CD4-positive, alpha-beta T cell treated with Interferon gamma for 1 hour (primary cell): ENCODE results near the gene PVALEF.

Experiments
- DNase-seq: peaks from one replicate; pipeline ENCODE4 v3.0.0-alpha.2; 2020

PVALEF gene

DNA sequence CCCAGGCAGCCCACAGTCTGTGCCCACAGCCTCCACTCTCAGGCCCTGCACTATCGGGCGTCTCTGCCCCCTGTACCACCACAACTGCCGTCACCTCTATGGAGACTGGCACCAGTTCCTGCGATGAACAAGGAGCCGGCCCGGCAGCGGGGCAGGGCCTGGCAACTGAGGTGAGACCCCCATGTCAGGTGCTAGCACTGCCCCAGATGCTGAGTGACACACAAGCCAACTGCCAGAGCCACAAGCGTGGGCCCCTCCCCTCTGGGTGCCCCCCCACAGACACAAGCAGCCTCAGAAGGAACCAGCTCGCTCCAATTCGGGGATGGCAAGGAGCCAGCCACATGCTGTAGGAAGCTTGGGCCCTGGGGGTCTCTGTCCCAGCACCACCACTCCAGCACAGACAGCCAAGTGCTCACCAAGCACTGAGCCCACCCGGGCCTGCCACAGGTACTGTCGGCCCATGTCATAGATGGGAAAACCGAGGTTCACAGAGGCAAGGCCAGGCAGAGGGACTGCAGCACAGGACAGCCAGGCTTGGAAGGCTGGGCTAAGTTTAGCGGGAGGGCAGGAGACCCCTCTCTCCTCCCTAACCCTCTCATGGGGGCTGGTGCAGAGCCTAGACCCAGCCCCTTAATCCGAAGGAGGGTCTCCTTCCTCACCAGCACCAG is 1.5 kb upstream of the PVALEF start:
- DNase-seq, result no peak

DNA sequence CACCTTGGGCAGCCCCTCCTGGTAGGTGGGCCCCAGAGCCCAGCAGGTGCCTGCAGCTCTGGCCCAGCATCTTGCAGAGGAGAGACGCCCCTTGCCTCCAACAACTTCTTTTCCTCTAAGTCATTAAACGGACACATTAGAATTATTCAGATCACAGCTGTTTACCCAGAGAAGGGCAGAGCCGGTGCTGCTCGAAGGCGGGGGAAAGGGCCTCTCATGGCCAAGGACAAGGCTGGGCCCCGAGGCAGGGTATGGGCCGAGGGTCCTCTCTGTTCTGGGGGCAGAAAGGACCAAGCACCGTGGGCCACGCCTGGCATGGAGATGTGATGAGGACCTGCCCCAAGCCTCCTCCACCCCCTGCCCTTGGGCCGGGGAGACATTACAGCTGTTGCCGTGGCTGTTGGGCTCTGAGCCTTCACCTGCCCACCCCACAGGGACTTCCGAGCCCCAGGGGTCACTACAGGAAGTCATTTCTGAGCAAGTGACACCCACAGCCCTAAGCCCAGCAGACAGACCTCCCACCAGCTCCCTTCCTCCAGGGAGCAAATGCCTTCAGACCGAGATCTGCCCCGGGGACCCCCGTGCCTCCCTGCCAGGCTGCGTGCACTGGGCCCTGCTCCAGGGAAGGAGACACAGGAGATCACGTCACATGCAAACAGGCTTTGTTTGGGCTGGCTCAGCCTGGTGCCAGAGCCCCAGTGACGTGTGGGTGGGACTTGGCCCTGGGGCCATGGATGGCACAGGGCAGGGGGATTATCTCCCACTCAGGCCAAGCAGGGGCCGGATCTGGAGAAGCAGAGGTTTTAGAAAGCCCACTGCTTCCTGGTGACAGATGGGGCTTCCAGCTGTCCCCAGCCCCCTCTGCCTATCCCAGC is 699 bp upstream of the PVALEF start:
- DNase-seq, result no peak

DNA sequence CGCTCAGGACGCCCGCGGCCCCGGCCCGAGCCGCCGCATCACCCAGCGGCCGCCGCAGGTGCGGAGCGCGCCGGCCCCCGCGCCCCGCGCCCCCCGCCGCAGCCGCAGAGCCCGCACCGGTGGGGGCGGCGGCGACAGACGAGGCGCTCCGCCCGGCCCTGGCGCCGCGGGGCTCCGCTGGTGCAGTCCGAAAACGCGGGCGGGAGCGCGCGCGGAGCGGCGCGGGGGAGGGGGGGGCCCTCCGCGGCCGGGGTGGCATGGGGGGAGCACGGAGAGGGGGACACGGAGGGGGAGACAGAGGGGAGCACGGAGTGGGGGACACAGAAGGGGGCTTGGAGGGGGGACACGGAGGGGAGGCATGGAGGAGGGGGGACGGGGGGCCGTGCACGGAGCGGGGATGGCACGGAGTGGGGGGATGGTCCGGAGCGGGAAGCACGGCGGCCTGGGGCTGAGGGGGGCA is 756 bp downstream of the PVALEF start, which contains the start of gene AATK:
AATK (minus strand) TSS at position 189 of the 460 bp plus-strand sequence. CDS start 229 bp downstream, outside the sequence.
- DNase-seq, result no peak

DNA sequence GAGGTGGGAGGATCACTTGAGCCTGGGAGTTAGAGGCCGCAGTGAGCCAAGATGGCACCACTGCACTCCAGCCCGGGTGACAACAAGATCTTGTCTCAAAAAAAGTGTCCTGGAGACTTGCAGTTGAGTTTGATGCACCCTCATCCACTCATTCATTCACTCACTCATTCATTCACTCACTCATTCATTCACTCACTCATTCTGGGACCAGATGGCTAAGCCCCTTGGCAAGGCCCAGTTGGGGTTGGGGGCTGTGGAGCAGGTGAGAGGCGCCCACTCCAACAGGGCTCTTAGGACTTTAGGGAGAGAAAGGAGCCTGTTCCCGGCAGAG is 1.9 kb downstream of the PVALEF start:
- no peak for DNase-seq

DNA sequence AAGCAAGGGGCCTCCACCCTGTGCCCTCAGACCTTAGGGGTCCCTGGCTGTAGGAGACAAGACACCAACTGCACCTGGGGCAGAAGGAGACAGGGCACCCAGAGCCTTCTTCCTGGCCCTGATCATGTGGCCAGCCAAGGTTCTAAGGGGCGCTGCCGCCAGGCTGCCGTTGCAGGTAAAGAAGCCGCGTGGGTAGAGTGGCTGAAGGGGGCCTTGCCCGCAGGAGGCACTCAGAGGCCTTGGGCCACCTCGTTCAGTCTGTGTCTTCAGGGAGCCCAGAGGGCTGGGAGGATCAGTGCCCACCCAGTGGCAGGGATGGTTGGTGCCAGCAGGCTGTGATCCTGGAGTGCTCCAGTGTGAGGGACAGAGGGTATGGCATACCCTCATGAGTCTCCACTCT is 2.3 kb downstream of the PVALEF start:
- no peak for DNase-seq

DNA sequence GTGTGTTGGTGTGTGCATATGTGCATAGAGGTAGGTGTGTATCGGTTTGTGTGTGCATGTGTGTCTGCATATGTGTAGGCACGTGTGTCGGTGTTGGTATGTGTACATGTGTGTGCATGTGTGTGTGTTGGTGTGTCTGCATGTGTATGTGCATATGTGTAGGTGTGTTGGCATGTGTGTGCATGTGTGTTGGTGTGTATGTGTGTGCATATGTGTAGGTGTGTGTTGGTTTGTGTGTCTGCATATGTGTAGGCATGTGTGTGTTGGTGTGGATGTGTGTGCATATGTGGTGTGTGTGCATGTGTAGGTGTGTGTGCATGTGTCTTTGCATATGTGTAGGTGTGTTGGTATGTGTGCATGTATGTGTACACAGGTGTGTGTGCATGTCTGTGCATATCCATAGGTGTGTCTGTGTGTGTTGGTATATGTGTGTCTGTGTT is 4.6 kb downstream of the PVALEF start:
- DNase-seq, result no peak

DNA sequence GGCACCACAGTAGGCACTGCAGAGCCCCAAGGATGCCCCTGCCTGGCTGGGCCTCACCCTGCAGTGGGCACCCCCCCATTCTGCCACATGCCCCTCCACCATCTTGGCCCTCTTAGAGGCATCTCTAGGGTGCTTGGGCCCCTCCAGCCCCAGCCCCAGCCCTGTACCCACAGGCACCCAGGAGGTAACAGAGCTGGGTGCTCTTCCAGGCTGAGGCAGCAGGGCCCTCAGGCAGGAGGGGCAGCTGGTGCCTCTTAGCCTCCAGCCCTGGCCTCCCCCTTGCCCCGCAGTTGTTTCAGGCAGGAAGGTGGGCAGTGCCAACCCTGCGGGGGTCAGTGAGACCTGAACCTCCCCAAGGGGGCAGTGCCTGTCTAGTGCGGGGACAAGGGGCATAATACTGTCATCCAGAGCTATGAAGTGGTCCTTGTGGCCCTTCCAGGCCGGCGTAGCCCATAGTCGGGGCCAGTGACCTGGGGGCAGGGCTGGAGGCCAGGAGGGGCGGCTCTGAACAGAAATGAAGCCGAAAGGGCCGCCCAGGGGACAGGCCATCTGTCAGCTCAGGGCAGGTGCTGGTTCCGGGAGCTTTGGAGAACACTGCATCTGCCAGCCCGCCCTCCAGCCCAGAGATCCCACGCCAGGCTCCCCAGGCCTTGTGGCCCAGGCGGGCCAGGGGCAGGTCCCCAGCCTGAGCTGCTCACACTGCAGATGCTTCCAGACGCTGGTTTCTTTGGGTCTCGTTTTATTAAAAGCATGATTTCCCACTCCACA is 5.6 kb downstream of the PVALEF start:
- DNase-seq, result no peak

DNA sequence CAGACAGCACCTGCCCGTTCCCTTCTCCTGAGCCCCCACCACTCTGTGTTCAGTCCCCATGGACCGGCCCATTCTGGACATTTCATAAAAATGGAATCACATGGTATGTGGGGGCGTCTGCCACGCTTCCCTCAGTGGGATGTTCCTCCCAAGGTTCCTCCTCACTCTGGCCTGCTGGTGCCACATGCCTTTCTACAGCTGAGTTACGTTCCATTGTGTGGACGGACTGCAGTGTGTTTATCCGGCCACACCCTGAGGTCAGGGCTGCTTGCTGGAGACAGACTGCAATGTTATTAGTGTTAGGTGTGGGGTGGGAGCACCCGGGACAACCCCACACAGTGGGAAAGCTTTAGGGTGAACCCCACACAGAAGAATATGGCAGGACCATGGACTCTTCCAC is 6.6 kb downstream of the PVALEF start:
- no peak for DNase-seq

DNA sequence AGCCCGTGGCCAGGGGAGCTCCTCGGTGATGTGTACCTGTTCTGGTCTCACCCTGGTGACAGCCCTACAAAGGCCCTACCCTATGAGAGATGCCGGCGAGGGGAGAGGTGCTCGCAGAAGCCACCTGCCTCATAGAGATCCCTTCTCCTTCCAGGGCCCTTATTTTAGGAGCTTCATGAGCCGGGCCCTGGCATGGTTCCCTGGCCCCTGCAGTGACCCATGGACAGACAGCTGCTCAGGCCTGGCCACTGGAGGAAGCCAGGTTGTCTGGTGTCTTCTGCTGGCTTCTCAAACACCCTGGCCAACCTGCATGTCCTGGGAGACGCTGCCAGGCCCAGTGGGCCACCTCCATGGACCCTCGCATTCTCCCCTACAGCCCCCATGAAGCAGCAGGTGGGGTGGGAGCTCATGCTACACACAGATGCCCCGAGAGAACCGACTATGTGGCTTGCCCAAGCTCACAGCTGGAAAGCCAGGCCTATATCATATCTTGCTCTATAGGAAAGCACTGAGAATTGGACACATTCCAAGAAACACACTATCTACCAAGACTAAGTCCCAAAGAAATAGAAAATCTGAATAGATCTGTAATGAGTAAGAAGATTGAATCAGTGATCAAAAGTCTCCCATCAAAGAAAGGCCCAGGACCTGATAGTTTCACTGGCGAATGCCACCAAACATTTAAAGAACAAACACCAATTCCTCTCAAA is 7.9 kb downstream of the PVALEF start:
- no peak for DNase-seq

DNA sequence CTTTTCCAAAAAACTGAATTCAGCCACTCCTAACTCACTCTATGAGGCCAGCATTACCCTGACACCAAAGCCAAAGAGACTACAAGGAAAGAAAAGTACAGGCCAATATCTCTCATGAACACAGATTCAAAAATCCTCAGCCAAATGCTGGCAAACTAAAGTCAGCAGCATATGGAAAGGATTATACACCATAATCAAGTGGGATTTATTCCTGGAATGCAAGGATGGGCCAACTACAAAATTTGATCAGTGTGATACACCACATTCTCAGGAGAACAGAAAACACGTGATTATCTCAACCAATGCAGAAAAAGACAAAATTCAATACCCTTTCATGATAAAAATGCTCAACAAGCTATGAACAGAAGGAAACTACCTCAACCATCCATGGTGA is 8.5 kb downstream of the PVALEF start:
- DNase-seq, result no peak

DNA sequence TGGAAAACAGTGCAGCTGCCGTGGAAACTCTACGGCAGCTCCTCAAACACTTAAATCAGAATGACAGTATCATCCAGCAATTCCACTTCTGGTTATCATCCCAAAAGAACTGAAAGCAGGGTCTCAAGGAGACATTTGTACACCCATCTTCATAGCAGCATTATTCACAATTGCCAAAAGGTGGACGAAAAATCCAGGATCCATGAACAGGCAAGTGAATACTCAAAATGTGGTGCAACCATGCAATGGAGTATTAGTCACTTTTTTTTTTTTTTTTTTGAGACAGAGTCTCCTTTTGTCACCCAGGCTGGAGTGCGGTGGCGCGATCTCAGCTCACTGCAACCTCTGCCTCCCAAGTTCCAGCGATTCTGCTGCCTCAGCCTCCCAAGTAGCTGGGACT is 11.4 kb downstream of the PVALEF start:
- DNase-seq, result no peak

DNA sequence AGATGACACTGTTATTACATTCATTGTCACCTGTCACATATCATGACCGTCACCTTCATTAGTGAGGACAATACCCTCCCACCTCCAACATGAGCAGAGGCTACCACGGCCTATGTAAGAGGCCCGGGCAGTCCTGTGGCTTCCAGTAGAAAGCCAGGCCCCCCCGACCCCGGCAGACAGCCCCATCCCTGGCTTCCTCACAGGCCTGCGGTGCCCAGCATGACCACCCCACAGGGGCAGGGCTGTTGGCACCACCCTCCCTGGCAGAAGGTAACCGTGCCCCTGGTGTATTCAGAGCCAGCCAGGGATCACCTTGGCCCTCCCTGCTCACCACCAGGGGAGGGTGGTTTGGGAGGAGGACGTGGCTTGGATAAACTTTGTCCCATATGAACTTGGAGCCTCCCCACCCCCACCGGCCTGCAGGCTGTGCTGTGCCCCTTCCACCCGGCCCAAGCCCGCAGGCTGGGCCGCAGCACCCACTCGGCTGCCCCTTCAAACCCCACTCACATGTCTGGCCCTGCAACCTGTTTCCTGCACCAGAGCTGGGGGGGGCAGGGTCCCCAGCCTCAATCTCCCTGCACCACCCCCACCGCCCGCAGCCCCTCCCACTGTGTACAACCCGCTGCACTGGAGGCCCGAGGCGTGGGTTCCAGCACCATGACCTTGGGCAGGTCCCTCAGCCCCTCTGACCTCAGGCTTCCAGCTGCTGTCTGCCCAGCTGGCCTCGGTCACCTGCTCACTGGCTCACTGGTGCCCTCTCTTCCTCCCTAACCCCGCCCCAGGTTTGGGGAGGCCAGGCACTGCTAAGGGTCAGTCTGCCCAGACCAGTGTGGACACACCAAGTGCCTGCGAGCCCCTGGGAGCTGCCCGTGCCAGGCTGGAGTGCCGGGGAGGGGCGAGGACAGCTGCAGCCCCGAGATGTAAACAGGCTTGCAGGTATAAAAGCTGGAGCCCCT is 13.1 kb downstream of the PVALEF start:
- no peak for DNase-seq

DNA sequence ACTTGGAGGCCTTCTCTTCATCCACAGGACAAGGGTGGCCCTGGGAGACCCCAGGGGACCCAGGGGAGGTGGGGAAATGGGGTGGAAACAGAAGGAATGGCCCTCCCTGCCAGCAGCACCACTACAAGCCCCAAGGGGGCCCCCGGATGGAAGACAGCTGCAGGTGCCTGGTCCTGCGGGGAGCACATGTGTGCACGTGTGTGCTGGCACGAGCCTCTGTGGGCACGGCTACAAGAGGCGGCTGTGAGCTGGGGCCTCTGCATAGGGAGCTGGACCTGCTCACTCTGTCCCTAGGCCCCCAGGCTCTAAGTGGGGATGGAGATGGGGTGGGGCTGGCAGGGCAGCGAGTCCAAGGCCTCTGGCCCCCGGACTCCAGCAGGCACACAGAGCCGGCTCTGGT is 13.9 kb downstream of the PVALEF start:
- DNase-seq, result no peak

DNA sequence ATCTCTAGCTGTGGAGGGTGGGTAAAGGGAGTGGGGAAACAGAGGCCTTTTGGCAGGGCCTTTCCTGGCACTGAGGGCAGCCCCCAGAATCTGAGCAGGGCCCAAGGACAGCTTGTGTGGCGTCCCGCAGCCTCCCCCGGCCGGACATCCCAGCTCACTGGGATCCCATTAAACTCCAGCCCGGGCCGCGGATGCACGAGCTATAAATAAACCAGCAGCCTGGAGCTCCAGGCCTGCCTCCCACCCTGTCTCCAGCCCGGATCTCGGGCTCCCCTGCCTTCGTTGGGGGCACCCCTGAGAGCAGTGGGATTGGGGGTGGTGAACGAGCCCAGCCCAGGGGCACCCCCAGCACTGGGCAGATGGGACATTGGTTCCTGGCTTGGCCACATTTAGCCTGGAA is 14.6 kb downstream of the PVALEF start:
- DNase-seq, result no peak

DNA sequence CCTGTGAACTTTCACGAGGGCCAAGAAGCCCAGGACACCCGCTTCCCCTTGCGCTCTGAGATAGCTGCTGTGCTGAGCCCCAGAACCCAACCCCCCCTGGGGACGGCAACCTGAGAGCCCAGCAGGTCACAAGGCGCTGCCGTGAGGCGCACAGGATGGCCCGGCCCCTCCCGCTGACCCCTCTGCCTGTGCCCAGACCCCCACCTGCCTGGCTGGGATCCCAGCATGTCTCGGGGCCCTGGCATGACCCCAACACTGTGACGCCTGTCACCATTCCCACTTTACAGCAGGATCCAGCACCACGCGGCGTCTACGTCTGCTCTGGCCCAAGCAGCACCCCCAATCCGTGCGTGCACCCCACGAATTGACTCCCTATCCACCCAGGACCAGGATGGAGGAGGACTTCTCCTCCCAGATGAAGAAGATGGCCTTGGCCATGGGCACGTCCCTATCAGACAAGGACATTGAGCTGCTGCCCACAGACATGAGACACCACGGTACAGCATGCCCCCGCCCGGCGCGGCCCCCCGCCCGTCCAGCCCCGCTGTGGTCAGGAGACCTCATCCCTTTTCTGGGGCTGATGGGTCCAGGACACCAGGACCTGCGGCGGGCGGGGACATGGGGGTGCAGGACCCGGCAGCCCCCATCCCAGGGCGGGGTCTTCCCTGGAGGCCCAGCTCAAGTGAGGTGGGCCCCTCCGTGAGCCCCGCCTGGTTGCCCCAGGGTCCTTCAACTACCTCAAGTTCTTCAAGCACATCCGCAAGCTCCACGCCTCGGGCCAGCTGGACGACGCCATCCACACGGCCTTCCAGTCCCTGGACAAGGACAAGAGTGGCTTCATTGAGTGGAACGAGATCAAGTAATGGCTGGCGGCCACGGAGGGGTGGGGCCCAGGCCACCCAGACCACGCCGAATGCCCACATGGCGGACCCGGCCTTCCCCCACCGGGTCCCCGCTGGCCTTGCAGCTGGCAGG is 15.8 kb downstream of the PVALEF start:
- no peak for DNase-seq

DNA sequence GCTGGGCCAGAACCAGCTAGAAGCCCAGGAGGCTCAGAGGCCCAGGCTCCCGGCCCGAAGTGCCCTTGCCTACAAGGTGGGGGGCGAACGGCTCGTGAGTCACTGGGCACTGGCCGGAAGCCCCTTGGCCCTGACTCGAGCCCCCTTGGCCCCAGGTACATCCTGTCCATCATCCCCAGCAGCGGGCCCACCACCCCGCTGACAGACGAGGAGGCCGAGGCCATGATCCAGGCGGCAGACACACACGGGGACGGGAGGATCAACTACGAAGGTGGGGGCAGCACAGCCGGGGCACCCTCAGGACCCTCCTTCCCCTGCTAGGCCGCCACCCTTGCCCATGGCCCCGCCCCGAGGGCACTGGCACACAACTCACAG is 16.5 kb downstream of the PVALEF start:
- no peak for DNase-seq

DNA sequence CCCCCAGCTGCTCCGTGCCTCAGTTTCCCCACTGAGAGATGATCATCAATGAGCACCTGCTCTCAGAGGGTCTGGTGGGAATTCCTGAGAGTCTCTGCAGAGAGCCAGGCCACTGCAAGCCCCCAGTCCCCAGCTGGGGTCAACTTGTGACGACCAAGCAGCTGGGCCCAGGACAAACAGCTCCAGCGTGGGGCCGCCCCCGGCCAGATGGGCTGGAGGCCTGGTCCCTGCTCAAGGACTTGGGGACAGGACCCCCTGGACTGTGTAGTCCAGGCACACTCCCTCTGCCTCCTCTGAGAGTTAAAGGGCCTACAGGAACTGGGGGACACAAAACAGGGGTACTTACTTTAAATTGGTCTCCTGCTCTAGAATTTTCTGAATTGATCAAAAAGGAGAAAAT is 17.3 kb downstream of the PVALEF start:
- no peak for DNase-seq

DNA sequence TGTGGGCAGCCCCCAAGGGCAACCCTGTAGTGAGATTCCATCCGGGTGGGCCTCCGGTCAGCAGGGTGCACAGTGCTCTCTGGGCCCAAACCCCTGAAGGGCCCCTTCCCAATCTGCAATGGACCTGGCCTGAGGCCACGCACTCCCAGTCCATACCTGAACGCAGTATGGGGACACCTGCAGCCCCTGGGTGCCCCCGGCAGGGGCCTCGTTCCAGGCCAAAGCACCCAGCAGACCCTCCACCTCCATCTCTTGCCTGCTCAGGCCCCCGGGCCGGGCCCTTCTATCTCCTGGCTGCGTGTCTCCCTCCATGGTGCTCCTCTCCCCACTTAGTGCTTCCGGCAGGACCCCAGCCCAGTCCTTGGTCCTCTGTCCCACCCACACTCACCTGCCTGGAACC is 18.0 kb downstream of the PVALEF start:
- no peak for DNase-seq

DNA sequence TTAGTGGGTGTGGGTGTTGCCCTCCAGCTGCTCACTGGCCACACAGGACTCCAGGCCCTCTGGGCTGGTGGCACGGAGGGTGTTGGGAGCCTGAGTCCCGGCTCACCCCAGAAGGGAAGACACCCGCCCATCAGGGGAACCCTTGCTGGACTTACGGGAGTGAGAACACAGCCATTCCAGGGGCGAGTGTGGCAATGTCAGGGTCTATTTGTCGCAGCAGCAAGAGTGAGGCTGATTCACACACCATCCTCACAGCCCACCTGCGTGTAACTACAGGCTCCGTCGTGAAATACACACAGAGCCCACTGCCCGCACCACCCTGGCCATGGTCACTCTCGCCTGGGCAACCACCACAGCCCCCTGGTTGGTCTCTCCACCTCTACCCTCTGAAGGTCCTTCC is 18.5 kb downstream of the PVALEF start:
- no peak for DNase-seq

DNA sequence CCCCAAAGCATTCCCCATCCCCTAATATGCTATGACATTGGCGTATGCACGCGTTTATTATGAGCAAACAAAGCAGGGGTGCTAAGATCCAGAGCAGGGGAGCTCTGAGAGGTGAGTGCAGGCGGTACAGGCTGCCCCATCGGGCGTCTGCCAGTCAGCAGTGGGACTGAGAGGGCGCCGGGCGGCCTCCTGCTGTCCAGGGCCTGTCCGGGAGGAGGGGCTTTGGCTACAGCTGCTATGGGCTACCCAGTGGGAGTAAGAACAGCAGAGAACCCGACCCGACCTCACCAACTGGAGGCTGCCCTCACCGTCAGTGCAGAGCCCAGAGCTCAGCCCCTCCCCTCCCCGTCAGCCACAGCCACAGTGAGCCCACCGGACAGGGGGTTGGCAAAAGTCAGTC is 19.2 kb downstream of the PVALEF start:
- DNase-seq, result no peak

DNA sequence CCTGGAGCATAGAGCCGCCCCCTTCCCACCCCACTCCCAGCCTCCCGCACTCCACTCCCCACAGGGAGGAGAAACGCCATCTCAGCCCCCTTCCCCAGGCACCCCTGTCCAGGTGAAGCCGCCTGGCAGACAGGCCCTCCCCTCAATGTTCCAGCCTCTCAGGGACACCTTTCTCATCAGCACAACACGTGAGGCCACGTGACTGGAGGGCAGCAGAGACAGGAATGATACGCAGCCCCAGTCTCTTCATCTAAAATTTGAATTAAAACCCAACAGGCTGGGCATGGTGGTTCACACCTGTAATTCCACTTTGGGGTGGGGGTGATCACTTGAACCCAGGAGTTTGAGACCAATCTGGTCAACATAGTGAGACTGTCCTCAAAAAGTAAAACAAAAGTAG is 20.9 kb downstream of the PVALEF start:
- no peak for DNase-seq
